DND-41 (cell line): Measurements from ENCODE around the gene HOXA5.

Source experiments
- ATAC-seq: fragments of 200-7000 bp; cut with Tn5 transposase; 3 replicates; pipeline ENCODE4 v1.9.1; 2021; ENCODE audit warnings: low read depth; ENCODE audit not compliant: insufficient read depth
- DNase-seq: peaks from one replicate; pipeline ENCODE4 v3.0.0-alpha.2; 2020
- H2AFZ ChIP-seq: 2 replicates; pipeline ENCODE4 v1.6.0; 2012; ENCODE audit warnings: low read depth, low read length
- H3K27ac ChIP-seq: 2 replicates; pipeline ENCODE4 v1.5.1; 2012; ENCODE audit warnings: low read length, inconsistent platforms
- H3K27me3 ChIP-seq: fragments of 200-600 bp; sonication (generic); 2 replicates; pipeline ENCODE4 v1.6.0; 2012; ENCODE audit warnings: low read length, mild to moderate bottlenecking, inconsistent platforms; ENCODE audit not compliant: insufficient read depth, poor library complexity
- H3K36me3 ChIP-seq: 2 replicates; pipeline ENCODE4 v1.5.1; 2012; ENCODE audit warnings: low read length, inconsistent platforms; ENCODE audit not compliant: insufficient read depth
- H3K4me1 ChIP-seq: 2 replicates; pipeline ENCODE4 v1.5.1; 2012; ENCODE audit warnings: mild to moderate bottlenecking, low read length; ENCODE audit not compliant: insufficient read depth
- H3K4me2 ChIP-seq: 2 replicates; pipeline ENCODE4 v1.6.0; 2012; ENCODE audit warnings: mild to moderate bottlenecking, moderate library complexity, low read length, inconsistent platforms; ENCODE audit not compliant: insufficient read depth
- H3K4me3 ChIP-seq, 2 experiments: fragments of 200-600 bp in 1 of 2; shearing (Covaris generic) in 1 of 2; 2 replicates each; pipeline ENCODE4 v1.5.1; 2012 to 2016; ENCODE audit warnings: inconsistent platforms in 2 of 2, low read length in 2 of 2, mild to moderate bottlenecking in 2 of 2, low read depth in 1 of 2, moderate library complexity in 1 of 2
- H3K79me2 ChIP-seq: 2 replicates; pipeline ENCODE4 v1.6.0; 2012; ENCODE audit warnings: low read length, inconsistent platforms; ENCODE audit not compliant: insufficient read depth
- H3K9ac ChIP-seq: 2 replicates; pipeline ENCODE4 v1.6.0; 2012; ENCODE audit warnings: low read depth, mild to moderate bottlenecking, inconsistent platforms, low read length, moderate library complexity
- H3K9me3 ChIP-seq: 2 replicates; pipeline ENCODE4 v1.5.1; 2012; ENCODE audit warnings: low read length, moderate library complexity, mild to moderate bottlenecking, inconsistent platforms; ENCODE audit not compliant: insufficient read depth, severe bottlenecking
- H4K20me1 ChIP-seq: 2 replicates; pipeline ENCODE4 v1.6.0; 2012; ENCODE audit warnings: low read length; ENCODE audit not compliant: insufficient read depth
- EZH2 ChIP-seq: IDR thresholded peaks from 3 replicates; pipeline ENCODE4 v1.6.1; 2012; ENCODE audit warnings: borderline replicate concordance, low read depth, mild to moderate bottlenecking, moderate library complexity, low read length, inconsistent platforms; ENCODE audit not compliant: severe bottlenecking
- TF ChIP-seq, protein P1 (sequence below): IDR thresholded peaks from 2 replicates; pipeline ENCODE4 v1.5.1; 2012; ENCODE audit warnings: borderline replicate concordance, low read length, moderate library complexity, mild to moderate bottlenecking; ENCODE audit not compliant: poor library complexity, severe bottlenecking; ENCODE audit errors: extremely low read depth

Gene HOXA5

DNA sequence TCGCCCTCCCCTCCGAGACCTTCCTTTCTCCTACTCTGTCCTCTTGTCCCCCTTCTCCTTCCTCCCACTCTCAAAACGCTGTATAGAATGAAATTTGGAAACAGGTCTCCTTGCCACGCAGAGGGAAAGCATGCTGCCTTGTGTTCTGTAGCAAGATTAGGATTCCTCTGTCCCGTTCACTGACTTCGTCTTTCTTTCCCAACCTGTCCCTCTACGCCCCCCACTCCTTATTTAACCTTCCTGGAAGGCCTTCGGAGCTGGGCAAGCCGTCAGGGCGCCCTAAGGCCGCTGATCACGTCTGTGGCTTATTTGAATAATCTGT lies 20.5 kb upstream of the HOXA5 start:
- Histone ChIP-seq H3K36me3 (no peaks in the 10 kb centered on the region), H3K27me3 (no peaks in the 10 kb centered on the region), H3K79me2 (no peaks in the 10 kb centered on the region), H3K27ac (no peak overlapping the region), H3K4me1 (peaks cover 15% of the 10 kb centered on the region), H3K4me3 (no peak overlapping the region), H3K9ac (no peak overlapping the region), H2AFZ (0 out of 2 replicates have a peak overlapping the region, but pooled peaks have one; percentile 16), H4K20me1 (no peaks in the 10 kb centered on the region), H3K9me3 (no peaks in the 10 kb centered on the region), H3K4me2 (no peak overlapping the region)
- DNase-seq (no peak), ATAC-seq (no peak)
- TF ChIP-seq, protein P1, sequence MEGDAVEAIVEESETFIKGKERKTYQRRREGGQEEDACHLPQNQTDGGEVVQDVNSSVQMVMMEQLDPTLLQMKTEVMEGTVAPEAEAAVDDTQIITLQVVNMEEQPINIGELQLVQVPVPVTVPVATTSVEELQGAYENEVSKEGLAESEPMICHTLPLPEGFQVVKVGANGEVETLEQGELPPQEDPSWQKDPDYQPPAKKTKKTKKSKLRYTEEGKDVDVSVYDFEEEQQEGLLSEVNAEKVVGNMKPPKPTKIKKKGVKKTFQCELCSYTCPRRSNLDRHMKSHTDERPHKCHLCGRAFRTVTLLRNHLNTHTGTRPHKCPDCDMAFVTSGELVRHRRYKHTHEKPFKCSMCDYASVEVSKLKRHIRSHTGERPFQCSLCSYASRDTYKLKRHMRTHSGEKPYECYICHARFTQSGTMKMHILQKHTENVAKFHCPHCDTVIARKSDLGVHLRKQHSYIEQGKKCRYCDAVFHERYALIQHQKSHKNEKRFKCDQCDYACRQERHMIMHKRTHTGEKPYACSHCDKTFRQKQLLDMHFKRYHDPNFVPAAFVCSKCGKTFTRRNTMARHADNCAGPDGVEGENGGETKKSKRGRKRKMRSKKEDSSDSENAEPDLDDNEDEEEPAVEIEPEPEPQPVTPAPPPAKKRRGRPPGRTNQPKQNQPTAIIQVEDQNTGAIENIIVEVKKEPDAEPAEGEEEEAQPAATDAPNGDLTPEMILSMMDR: no peak
- no peak for TF ChIP-seq EZH2

DNA sequence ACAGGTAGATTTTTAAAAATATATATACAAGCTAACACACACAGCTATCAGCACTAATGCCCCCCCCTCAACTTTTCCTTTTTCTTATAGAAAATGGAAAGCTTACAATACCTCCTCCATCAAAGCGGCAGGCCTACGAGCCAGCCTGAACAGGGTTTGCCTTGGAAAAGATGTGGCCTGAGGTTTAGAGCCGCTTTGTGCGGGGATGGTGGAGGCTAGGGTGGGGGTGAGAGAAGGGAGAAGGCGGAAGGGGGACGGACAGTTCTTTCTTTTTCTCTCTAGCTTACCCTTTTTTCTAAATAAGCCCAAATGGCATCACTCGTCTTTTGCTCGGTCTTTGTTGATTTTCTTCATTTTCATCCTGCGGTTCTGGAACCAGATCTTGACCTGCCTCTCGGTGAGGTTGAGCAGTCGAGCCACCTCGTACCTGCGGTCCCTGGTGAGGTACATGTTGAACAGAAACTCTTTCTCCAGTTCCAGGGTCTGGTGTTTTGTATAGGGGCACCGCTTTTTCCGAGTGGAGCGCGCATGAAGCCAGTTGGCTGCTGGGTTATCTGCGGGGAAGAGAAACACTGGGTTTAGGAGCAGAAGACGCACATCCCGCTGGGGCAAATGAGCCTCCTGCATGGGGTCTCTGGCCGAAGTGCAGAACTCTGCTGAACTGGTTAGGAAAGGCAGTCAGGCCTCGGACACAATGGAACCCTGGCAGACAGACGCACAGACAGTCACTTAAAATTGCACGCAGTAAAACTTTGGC lies 20.0 kb upstream of the HOXA5 start:
- Histone ChIP-seq H3K4me1 (peaks cover 15% of the 10 kb centered on the region), H3K27me3 (no peaks in the 10 kb centered on the region)

DNA sequence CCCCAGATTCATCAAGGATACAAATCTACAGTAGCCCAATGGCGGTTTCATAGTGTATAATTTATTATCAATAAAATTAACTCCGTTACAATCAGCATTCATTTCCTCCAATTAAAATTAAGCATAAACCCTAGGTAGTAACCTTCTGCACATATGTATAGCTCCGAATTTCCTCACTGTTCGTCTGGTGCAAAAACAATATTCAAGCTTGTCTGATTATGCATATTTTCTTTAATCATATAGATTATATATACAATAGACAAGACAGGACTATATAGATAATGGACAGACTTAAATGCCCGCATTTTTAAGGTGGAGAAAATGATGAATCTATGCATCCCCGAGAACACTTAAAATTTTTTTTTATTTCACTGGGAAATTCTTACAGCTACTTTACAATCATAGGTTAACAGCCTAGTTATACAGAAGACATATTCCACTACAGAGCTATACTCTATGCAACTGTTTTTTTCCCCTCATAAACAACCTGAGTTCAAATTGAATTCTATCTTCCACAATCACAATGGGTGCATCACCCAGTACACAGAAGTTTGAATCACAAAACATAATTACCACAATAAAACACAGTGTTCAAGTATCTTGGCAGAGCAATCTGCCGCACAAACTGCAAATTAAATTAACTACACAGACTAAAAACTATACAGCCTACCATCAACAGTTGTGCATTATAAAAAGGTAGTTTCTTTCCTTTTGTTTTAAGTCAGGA lies 19.2 kb upstream of the HOXA5 start:
- H3K79me2 ChIP-seq: no peaks in the 10 kb centered on the region
- no peak overlapping the region for H3K27ac ChIP-seq
- DNase-seq (no peak), ATAC-seq (no peak)
- H3K4me3 ChIP-seq: no peak overlapping the region
- no peaks in the 10 kb centered on the region for H3K36me3 ChIP-seq
- H4K20me1 ChIP-seq: no peaks in the 10 kb centered on the region
- no peak overlapping the region for H3K4me2 ChIP-seq
- TF ChIP-seq EZH2: no peak
- TF ChIP-seq, protein P1: no peak
- no peak overlapping the region for H2AFZ ChIP-seq
- no peaks in the 10 kb centered on the region for H3K9me3 ChIP-seq
- H3K4me1 ChIP-seq: peaks cover 15% of the 10 kb centered on the region
- H3K27me3 ChIP-seq: no peaks in the 10 kb centered on the region
- H3K9ac ChIP-seq: no peak overlapping the region

More for the DNA sequence above, 20.0 kb upstream of the HOXA5 start:
- no peak for DNase-seq
- Histone ChIP-seq H4K20me1 (no peaks in the 10 kb centered on the region), H3K27ac (no peak overlapping the region), H2AFZ (peak overlapping the region; percentile 16; the same call in 1 of the 2 replicates), H3K9me3 (no peaks in the 10 kb centered on the region), H3K4me2 (no peak overlapping the region), H3K9ac (no peak overlapping the region), H3K4me3 (no peak overlapping the region), H3K79me2 (no peaks in the 10 kb centered on the region), H3K36me3 (no peaks in the 10 kb centered on the region)
- TF ChIP-seq, protein P1: no peak
- TF ChIP-seq EZH2: no peak
- no peak for ATAC-seq
